HG03135 (cell line): Measurements from ENCODE around the gene WNK3.
"Not testable (repeated sequence)": the region's sequence is repeated elsewhere in the genome, so short reads cannot be mapped to it uniquely, and the experiment has no call there.

Source experiments
- ATAC-seq: cut with Tn5 transposase; IDR thresholded peaks from one replicate; pipeline ENCODE4 v1.9.1; 2021; ENCODE audit warnings: mild to moderate bottlenecking, moderate library complexity; ENCODE audit not compliant: unreplicated experiment

Gene WNK3

DNA sequence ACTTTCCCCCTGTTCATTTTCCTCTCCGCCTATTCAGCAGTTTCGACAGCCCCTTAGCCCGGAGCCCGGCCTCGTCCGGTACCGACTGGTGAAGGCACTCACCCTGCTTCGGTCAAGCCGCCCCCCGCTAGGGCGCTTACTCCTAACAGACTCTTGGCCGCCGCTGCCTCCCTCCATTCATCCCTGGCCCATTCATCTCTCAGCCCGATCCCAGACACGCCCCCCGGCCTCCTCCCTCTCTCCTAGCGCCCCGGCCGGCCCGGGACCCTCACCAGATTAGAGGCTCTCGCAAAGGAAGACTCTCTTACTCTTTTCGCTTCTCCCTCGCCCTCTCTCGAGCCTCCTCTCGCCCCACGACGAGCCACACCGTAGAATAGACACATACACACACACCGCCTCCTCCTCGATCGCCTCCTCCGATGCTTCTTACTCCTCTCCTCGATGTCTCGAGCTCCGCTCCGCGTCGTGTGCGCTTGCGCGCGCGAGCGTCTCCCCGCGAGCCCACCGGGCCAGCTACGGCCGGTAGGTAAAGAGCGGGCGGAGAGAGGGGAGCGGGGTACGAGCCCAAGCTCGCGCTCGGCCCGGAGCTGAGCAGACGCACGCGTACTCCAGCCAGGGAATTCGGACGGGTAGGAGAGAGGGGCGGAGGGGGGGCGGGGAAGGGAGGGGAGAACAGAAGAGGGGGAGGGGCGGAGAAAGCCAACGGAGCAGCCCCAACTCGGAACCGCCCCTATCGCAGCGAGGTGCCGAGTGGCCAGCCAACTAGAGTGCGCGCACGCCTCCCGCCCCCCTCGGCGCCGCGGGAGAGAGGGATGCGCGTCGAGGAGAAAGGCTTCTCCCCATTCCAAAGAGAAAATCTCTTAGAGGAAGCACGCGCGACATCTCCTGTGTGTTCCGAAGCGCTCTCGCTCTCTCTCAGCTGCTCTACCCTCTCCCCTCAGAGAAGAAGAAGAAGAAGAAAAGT is at the start of gene WNK3:
TSS of gene WNK3 (minus strand) at position 633 of the 964 bp plus-strand sequence.
- no peak for ATAC-seq

DNA sequence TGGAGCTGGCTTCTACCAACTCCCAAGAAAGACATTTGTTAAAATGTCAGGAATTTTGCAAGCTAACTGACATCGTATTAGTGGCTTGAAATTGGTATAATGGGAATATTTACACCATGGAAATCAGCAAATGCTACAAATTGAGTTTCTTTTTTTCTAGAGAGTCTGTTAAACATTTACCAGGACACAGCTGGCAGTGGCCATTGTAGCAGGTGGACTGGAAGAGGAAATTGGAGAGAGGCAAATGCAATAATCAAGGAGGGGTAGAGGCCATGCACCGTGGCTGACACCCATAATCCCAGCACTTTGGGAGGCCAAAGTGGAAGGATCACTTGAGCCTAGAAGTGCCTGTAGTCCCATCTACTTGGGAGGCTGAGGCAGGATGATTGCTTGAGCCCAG is 49.4 kb upstream of the WNK3 start:
- ATAC-seq, result no peak

DNA sequence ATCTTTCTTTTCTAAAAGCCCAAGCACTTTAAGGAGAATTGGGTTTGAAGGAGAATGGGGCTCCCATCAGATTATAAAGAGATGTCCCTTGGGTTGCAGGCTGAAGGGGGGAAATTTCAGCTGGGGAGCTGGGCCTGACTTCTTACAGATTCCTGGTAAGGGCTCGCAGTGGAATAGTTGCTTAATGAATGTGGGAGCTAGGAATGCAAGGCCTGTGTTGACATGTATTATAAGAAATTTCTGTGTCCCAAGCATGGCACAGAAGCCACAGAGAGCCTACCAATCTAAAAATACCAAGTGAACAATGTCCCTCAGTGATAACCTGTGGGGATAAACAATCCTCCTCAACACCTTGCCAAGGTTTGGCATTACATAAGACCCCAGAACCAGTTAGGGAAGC is 39.3 kb upstream of the WNK3 start:
- ATAC-seq, result no peak

DNA sequence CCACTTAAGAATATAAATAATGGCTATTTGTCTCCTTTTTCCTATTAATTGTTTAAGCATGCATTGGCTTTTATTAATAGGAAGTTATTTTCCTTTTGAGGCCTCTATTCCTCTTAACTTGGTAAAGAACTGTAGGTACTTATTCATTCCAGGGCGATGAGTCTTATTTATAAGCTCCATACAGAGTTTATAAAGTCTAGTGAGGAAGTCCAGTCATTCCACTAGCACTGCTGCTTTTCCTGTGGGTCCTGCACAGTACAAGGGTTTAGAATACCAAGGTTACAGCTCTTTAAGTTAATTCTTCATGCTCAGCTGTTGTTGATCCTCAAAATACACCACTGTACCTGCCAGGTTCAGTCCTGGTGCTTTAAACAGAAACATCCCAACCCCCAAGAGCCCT is 28.5 kb upstream of the WNK3 start:
- no peak for ATAC-seq

DNA sequence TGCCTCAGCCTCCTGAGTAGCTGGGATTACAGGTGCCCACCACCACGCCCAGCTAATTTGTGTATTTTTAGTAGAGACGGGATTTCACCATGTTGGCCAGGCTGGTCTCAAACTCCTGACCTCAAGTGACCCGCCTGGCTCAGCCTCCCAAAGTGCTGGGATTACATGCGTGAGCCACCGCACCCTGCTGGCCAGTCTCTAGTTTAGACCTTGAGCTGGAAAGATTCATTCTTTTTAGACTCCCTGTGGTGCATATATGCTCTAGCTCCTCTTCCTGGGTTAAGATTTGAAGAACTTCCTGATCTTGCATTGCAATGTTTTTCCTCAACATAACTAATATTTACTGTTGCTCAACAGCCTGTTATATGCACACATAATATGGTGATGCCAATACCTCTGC is 26.8 kb upstream of the WNK3 start:
- ATAC-seq, result not testable (repeated sequence)

DNA sequence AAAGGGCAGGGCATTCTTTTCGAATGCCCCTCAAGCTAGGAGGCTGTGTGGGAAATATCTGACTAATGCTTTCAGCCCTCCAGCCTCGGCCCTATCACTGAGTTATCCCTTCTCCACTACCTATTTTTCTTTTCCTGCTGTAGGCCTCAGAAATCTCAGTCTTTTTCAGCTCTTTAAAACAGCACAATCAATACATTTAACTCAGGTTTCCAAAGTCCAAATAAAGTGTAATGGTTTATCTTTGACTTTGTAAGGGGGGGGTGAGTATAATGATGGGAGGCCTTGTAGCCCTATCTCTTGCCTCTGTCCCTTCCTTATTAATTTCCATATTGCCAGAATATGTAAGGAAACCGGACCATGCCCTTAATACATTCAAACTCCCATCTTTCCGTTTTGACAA is 1.6 kb upstream of the WNK3 start:
- ATAC-seq, result no peak

DNA sequence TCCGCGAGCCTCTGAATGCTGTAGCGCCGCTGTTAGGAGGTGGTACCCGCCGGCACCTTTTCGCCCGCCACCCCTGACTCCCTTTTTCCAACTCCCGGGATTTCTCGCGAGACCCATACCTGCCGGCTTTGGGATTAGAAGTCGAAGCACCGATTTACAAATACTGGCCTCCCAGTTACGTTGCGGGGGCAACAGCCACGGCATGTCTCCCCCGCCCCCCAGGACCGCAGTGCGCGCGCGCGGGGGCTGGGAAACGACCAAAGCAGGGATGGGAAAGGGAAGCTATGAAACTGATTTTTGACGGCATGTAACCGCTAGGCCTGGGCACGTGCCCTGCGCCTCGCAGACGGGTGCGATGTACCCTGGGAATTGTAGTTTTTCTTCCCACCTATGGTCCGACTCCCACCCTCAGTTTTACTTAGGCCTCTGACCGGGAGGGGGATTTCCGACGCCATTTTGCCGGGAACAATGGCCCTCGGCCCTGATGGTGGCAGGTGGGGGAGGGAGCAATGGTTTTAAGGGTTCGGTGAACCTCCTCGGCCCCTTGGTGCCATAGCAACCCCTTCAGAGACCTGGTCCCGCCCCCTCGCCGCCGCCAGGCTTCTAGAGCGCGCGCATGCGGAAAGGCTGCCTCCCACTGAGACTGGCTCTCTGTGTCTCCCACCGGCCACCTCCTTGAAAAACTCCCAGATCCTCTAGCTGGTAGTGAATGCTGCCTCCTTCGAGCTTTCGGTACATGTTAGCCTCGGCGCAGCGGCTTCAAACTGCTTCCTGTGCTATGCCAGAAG is 772 bp upstream of the WNK3 start:
- no peak for ATAC-seq

DNA sequence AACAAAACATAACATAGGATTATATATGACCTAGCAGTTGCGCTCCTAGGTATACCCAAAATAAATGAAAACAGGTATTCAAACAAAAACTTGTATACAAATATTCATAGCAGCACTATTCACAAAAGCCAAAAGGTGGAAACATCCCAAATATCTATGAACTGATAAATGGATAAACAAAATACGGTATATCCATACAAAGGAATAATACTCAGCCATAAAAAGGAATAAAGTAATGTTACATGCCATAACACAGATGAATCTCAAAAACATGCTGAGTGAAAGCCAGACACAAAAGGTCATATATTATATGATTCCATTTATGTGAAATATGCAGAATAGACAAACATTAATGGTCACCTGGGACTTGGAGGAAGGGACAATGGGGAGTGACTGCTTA is 5.2 kb downstream of the WNK3 start:
- no peak for ATAC-seq

DNA sequence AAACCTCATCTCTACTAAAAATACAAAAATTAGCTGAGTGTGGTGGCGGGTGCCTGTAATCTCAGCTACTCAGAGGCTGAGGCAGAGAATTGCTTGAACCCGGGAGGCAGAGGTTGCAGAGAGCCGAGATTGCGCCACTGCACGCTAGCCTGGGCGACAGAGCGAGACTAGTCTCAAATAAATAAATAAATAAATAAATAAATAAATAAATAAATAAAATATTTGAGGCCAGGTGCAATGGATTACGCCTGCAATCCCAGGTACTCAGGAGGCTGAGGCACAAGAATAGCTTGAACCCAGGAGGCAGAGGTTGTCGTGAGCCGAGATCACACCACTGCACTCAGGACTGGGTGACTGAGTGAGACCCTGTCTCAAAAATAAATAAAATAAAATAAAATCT is 20.5 kb downstream of the WNK3 start:
- ATAC-seq, result not testable (repeated sequence)

DNA sequence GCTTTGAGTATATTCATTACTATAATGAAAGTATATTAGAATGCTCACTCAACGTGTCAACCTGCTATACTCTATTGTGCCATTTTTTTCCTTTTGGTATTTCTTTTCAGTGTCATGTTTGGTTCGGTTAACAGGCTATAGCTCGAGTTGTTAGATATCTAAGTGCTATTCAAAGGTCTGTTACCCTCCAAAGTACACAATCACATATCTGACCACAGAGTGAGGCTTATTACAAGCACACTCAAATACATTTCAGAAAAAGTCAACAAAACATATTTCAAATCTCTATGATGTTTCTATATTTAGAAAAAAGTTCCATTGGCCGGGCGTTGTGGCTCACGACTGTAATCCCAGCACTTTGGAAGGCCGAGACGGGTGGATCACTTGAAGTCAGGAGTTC is 32.8 kb downstream of the WNK3 start:
- no peak for ATAC-seq

DNA sequence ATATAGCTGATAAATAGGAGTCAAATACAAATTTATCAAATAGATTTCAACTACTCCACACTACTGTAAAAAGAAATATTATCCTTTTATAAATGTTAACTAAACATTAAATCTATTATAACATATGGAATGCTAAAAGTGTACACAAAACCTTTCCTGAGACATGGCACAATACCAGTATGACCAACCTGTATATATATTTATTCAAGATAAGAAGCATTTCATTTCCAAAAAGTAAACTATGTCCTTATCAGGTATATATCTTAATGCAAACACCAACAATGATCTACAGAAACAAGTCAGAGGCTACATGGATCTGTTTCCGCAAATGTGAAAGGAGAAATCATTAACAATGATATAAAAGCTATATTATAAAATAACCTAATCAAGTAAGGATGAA is 37.8 kb downstream of the WNK3 start:
- ATAC-seq, result no peak

DNA sequence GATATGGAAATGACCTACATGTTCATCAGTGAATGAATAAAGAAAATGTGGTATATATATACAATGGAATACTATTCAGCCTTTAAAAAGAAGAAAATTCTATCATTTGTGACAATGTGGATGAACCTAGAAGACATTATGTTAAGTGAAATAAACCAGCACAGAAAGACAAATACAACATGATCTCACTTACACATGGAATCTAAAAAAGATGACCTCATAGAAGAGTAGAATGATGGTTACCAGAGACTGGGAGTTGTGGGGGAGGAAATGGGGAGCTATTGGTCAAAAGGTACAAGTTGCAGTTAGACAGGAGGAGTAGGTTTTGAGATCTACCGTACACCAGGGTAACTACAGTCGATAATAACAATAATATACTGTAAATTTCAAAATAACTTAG is 51.5 kb downstream of the WNK3 start:
- no peak for ATAC-seq

DNA sequence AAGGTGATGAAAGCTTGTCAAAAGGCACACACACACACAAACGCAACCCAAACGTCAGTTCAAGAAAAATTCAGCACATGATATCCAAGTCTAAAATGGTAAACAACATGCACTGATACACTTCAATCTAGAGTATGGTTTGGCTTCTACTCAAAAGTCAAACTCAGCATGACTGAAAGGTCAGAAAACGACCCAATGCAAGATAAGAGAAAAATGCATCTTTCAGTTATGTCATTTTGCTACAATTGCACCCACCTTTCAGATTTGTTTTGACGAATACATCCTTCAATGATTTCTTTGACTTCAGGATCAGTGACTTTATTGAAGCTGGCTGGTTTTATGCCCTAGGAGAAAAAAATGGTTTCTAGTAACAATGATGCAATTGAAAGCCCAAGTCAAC is 56.3 kb downstream of the WNK3 start:
- ATAC-seq, result no peak

DNA sequence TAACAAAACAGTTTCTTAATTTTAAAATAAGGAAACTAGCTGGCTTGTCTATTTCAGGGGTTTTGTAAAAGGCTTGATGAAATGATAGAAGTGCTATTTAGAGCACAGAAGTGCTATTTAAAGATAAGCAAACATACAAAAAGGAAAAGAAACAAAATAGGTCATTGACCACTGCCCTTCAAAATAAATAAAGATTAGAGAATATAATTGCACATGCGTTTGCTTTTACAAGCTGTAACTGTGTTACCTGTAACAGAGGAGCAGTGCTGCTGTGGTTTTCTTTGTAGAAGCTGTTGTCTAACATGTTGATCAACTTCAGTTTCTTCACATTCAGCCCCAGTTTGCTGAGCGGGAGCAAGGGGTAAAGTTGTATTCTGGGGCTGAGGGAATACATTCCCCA is 63.5 kb downstream of the WNK3 start:
- no peak for ATAC-seq

DNA sequence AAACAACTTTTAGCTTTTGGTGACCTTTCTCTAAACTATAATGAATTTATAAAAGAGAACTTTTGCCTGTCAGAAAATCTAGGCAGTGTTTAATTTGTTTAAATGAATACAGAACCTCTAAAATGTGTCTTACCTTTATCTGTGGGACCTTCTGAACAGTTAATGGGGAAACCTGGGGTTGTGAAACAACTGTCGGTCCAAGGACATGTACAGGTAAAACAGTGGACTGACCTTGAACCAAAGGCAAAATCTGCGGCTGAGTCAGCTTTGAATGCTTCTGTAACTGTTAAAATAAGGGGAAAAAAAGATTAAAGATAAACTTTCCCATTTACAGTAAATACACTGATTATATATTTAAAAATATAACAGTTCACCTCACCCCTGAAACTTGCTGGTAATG is 65.1 kb downstream of the WNK3 start:
- no peak for ATAC-seq

DNA sequence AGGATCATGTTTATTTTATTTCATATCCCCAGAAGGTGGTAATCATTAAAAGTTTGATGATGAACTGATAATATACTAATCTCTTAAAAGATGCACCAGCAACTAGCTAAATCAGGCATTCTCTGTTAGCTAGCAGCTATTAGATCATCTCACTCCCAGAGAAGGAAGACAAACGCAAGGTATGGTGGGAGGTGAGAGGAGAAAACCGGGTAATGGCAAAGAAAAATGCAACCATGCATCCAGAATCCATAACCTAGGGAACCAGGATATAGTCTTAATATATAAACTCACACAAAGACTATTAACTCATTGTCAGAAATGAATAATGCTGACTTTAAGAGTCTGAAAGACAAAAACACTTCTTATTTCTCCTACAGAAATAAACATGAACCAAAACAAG is 66.1 kb downstream of the WNK3 start:
- ATAC-seq, result no peak

DNA sequence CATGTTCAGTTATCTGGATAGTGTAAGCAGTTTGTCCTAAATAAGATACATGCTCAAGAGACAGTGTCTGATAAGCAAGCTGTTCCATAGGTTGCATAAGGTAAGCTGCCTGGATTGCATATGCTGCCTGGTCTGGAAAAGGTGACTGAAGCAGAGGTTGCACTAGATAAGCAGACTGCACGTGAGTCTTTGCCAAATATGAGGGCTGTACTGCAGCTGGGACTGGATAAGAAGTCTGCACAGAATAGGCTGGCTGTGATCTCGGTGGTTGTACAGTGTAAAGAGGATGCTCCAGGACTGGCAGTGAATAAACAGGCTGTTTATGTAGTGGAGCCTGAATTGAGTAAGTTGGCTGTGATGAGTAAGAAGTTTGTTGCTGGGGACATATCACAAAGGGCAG is 68.9 kb downstream of the WNK3 start:
- ATAC-seq, result no peak

DNA sequence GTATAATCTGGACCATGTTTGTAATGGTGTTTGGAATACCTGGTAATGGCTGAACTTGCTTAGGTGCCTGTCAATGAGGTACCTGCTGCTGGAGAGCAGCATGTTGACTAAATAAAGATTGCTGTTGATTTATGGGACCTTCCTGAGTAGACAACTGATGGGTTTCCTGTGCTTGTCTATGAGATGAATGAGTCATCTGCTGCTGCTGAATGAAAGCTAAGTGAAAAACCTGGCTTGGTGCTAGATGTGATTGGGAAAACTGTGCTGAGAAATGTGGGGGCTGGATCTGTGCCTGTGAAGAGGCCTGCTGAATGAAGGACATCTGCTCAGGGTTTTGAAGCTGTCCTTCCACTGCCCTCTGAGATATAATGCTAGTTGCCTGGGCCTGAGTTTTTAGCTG is 69.6 kb downstream of the WNK3 start:
- ATAC-seq, result no peak

DNA sequence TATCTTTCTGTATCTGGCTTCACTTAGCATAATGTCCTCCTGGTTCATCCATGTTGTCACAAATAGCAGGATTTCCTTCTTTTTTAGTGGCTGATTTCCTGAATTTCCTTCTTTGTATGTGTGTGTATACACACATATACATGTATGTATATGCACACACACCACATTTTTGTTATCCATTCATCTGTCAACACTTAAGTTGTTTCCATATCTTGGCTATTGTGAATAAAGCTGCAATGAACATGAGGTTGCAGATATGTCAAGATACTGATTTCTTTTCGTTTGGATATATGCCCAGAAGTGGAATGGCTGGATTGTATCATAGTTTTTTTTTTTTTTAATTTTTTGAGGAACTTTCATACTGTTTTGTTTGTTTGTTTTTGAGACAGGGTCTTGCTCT is 76.2 kb downstream of the WNK3 start:
- no peak for ATAC-seq

DNA sequence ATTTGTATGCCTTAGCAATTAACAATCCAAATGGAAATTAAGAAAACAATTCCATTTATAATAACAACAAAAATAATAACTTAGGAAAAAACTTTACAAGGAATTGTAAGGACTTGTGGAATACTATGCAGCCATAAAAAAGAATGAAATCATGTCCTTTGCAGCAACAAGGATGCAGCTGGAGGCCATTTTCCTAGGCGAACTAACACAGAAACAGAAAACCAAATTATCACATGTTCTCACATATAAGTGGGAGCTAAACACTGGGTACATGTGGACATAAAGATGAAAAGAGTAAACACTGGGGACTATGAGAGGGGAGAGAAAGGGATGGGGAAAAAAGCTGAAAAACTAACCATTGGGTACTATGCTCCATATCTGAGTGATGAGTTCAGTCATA is 77.4 kb downstream of the WNK3 start:
- ATAC-seq, result no peak

DNA sequence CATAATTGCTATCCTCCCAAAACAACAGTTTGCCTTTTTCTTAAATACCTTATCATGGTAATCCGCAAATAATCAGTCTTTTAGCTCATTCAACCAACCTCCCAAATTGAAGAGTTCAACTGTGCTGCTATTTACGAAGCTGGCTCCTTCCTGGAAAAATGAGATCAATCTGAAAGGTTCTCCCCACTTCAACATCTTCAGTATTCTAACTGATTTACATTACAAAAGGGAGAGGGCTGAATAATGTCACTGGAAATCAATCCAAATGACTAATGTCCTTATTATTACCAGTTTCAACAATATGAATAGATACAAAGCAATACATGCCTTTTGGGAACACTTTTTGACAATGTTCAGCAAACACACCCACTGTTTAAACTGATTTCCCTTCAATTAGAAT is 86.2 kb downstream of the WNK3 start:
- ATAC-seq, result no peak

DNA sequence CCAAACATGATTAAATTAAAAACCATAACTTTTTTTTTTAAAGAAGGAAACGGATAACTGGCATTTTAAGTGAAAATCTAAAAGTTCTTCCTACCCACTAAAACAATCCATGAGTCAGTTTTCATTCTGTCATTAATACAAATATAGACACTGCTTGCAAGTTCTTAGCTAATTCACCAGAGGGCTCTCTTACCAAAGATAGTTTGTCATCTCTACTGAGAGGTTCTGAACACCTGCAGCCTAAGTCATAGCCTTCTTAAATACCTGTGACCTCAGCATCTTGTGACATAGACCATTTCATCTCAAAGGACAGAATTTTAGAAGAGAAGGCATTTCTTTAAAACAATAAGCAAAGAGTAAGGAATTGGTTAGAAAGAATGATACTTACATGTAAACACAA is 109.5 kb downstream of the WNK3 start:
- ATAC-seq, result no peak
